OCI-LY1 (cell line): ENCODE measurements around the gene MAFB.

Experiments used
- H2AFZ ChIP-seq: fragments of 200-600 bp; sonication (generic), shearing (Covaris generic); 2 replicates; pipeline ENCODE4 v1.6.0; 2014; ENCODE audit warnings: antibody characterized with exemption, mild to moderate bottlenecking, low read length
- H3F3A ChIP-seq: fragments of 200-600 bp; sonication (generic), shearing (Covaris generic); 2 replicates; pipeline ENCODE4 v1.6.0; 2014; ENCODE audit warnings: mild to moderate bottlenecking, antibody characterized with exemption, low read length, moderate library complexity; ENCODE audit not compliant: insufficient read depth
- H3K27ac ChIP-seq: fragments of 200-600 bp; sonication (generic); 2 replicates; pipeline ENCODE4 v1.5.1; 2014; ENCODE audit warnings: low read length, mixed run types, mild to moderate bottlenecking, low read depth; ENCODE audit not compliant: poor library complexity, severe bottlenecking
- H3K27me3 ChIP-seq: fragments of 200-600 bp; sonication (generic); 2 replicates; pipeline ENCODE4 v1.6.0; 2014; ENCODE audit warnings: antibody characterized with exemption, mild to moderate bottlenecking, low read length, moderate library complexity; ENCODE audit not compliant: insufficient read depth
- H3K36me3 ChIP-seq: fragments of 200-600 bp; sonication (generic); 2 replicates; pipeline ENCODE4 v1.6.1; 2014; ENCODE audit warnings: mild to moderate bottlenecking, antibody characterized with exemption, low read length, moderate library complexity, mixed read lengths; ENCODE audit not compliant: insufficient read depth
- H3K4me1 ChIP-seq: fragments of 200-600 bp; sonication (generic); 2 replicates; pipeline ENCODE4 v1.5.1; 2014; ENCODE audit warnings: mild to moderate bottlenecking, low read length, moderate library complexity; ENCODE audit not compliant: insufficient read depth, severe bottlenecking
- H3K4me2 ChIP-seq: fragments of 200-600 bp; sonication (generic), shearing (Covaris generic); 2 replicates; pipeline ENCODE4 v1.6.1; 2014; ENCODE audit warnings: low read length
- H3K4me3 ChIP-seq: fragments of 200-600 bp; sonication (generic); 2 replicates; pipeline ENCODE4 v1.5.1; 2014; ENCODE audit warnings: low read length, low read depth, mild to moderate bottlenecking, mixed read lengths; ENCODE audit not compliant: poor library complexity, severe bottlenecking
- H3K79me2 ChIP-seq: fragments of 200-600 bp; shearing (Covaris generic); 2 replicates; pipeline ENCODE4 v1.6.1; 2016; ENCODE audit warnings: mixed run types, low read length, mixed read lengths; ENCODE audit not compliant: insufficient read depth
- H3K9ac ChIP-seq: fragments of 200-600 bp; sonication (generic), shearing (Covaris generic); 2 replicates; pipeline ENCODE4 v1.6.1; 2014; ENCODE audit warnings: mild to moderate bottlenecking, low read length, mixed read lengths
- H3K9me2 ChIP-seq: fragments of 200-600 bp; sonication (generic), shearing (Covaris generic); 2 replicates; pipeline ENCODE4 v1.6.1; 2014; ENCODE audit warnings: low read depth, mild to moderate bottlenecking, low read length, mixed read lengths
- H3K9me3 ChIP-seq: fragments of 200-600 bp; shearing (Covaris generic); 2 replicates; pipeline ENCODE4 v1.6.1; 2014; ENCODE audit warnings: low read length, mixed read lengths
- H4K20me1 ChIP-seq: fragments of 200-600 bp; sonication (generic), shearing (Covaris generic); 2 replicates; pipeline ENCODE4 v1.6.0; 2016; ENCODE audit warnings: mild to moderate bottlenecking, low read length; ENCODE audit not compliant: insufficient read depth
- CTCF ChIP-seq: fragments of 200-600 bp; sonication (generic), shearing (Covaris generic); IDR thresholded peaks from 2 replicates; pipeline ENCODE4 v1.5.1; 2017; ENCODE audit warnings: mild to moderate bottlenecking, antibody characterized with exemption, low read length, moderate library complexity, mixed read lengths
- EZH2 ChIP-seq: fragments of 200-600 bp; sonication (generic), shearing (Covaris generic); IDR thresholded peaks from 2 replicates; pipeline ENCODE4 v1.8.0; 2017; ENCODE audit warnings: borderline replicate concordance, mixed run types, mild to moderate bottlenecking, antibody characterized with exemption, low read length, moderate library complexity, mixed read lengths

The MAFB gene

GRCh38 chr20:40640667-40641066 is 48.4 kb downstream of the MAFB start:
- H3K4me2 ChIP-seq: no peak overlapping the region
- no peaks in the 10 kb centered on the region for H3K27me3 ChIP-seq
- H3K9me3 ChIP-seq: no peaks in the 10 kb centered on the region
- H3K27ac ChIP-seq: no peak overlapping the region
- no peaks in the 10 kb centered on the region for H3K4me1 ChIP-seq
- H3K36me3 ChIP-seq: no peaks in the 10 kb centered on the region
- no peak overlapping the region for H2AFZ ChIP-seq
- H3K9ac ChIP-seq: no peak overlapping the region
- TF ChIP-seq CTCF (no peak), EZH2 (no peak)
- H3K79me2 ChIP-seq: no peaks in the 10 kb centered on the region
- H3K4me3 ChIP-seq: no peak overlapping the region
- no peaks in the 10 kb centered on the region for H3K9me2 ChIP-seq
- H4K20me1 ChIP-seq: no peaks in the 10 kb centered on the region
- H3F3A ChIP-seq: no peaks in the 10 kb centered on the region

GRCh38 chr20:40639676-40640355 is 49.2 kb downstream of the MAFB start:
- Histone ChIP-seq H3K27ac (no peak overlapping the region), H3K4me1 (no peaks in the 10 kb centered on the region), H3K9me2 (no peaks in the 10 kb centered on the region), H3K36me3 (no peaks in the 10 kb centered on the region), H3K9me3 (no peaks in the 10 kb centered on the region), H3F3A (no peaks in the 10 kb centered on the region), H3K9ac (no peak overlapping the region), H4K20me1 (no peaks in the 10 kb centered on the region), H3K27me3 (no peaks in the 10 kb centered on the region), H3K4me3 (no peak overlapping the region), H2AFZ (no peak overlapping the region), H3K79me2 (no peaks in the 10 kb centered on the region), H3K4me2 (no peak overlapping the region)
- no peak for TF ChIP-seq EZH2
- TF ChIP-seq CTCF: no peak

GRCh38 chr20:40639132-40639531 is 49.9 kb downstream of the MAFB start:
- H3K4me1 ChIP-seq: no peaks in the 10 kb centered on the region
- H3K9me2 ChIP-seq: no peaks in the 10 kb centered on the region
- H2AFZ ChIP-seq: no peak overlapping the region
- no peaks in the 10 kb centered on the region for H3K9me3 ChIP-seq
- H3K27me3 ChIP-seq: no peaks in the 10 kb centered on the region
- H3K27ac ChIP-seq: no peak overlapping the region
- H3K36me3 ChIP-seq: no peaks in the 10 kb centered on the region
- H4K20me1 ChIP-seq: no peaks in the 10 kb centered on the region
- H3K4me2 ChIP-seq: no peak overlapping the region
- no peak overlapping the region for H3K4me3 ChIP-seq
- TF ChIP-seq CTCF: no peak
- H3F3A ChIP-seq: no peaks in the 10 kb centered on the region
- H3K9ac ChIP-seq: no peak overlapping the region
- H3K79me2 ChIP-seq: no peaks in the 10 kb centered on the region
